GM23338 (cell line): ENCODE results near the gene RPS6KA5. TPM values are rescaled to one million over a fixed set of nuclear protein-coding genes. Genes with fewer than 3 reads are reported as not detected.

Source experiments
- ATAC-seq: fragments of 200-7000 bp; cut with Tn5 transposase; 3 replicates; pipeline ENCODE4 v1.9.1; 2020
- DNase-seq: peaks from one replicate; pipeline ENCODE4 v3.0.0-alpha.2; 2015; ENCODE audit warnings: low spot score
- H2AFZ ChIP-seq: fragments of 200-600 bp; sonication (generic); 2 replicates; pipeline ENCODE4 v1.8.0; 2016; ENCODE audit warnings: antibody characterized with exemption, mild to moderate bottlenecking, moderate library complexity
- H3F3A ChIP-seq: fragments of 200-600 bp; sonication (generic); replicated peaks from 2 replicates; pipeline ENCODE4 v1.8.0; 2017; ENCODE audit warnings: antibody characterized with exemption, mixed run types, low read depth
- H3K27ac ChIP-seq: fragments of 200-600 bp; sonication (generic); 2 replicates; pipeline ENCODE4 v1.6.1; 2016; ENCODE audit warnings: low read depth
- H3K27me3 ChIP-seq: fragments of 200-600 bp; sonication (generic); 2 replicates; pipeline ENCODE4 v1.8.0; 2016; ENCODE audit warnings: mild to moderate bottlenecking, mixed run types, moderate library complexity; ENCODE audit not compliant: insufficient read depth
- H3K36me3 ChIP-seq: fragments of 200-600 bp; sonication (generic); 2 replicates; pipeline ENCODE4 v1.8.0; 2016; ENCODE audit warnings: mild to moderate bottlenecking; ENCODE audit not compliant: insufficient read depth
- H3K4me1 ChIP-seq: fragments of 200-600 bp; sonication (generic); 2 replicates; pipeline ENCODE4 v1.8.0; 2016; ENCODE audit warnings: mild to moderate bottlenecking, moderate library complexity; ENCODE audit not compliant: insufficient read depth
- H3K4me2 ChIP-seq: fragments of 200-600 bp; sonication (generic); 2 replicates; pipeline ENCODE4 v1.7.1; 2017; ENCODE audit warnings: mixed run types
- H3K4me3 ChIP-seq: fragments of 200-600 bp; sonication (generic); 2 replicates; pipeline ENCODE4 v1.6.1; 2016; ENCODE audit warnings: mixed run types
- H3K79me2 ChIP-seq: fragments of 200-600 bp; sonication (generic); replicated peaks from 2 replicates; pipeline ENCODE4 v1.8.0; 2017; ENCODE audit warnings: mild to moderate bottlenecking; ENCODE audit not compliant: insufficient read depth
- H3K9me2 ChIP-seq: fragments of 200-600 bp; sonication (generic); 2 replicates; pipeline ENCODE4 v1.8.0; 2017; ENCODE audit not compliant: insufficient read depth
- H4K20me1 ChIP-seq: fragments of 200-600 bp; sonication (generic); replicated peaks from 2 replicates; pipeline ENCODE4 v1.8.0; 2017; ENCODE audit warnings: mild to moderate bottlenecking; ENCODE audit not compliant: insufficient read depth
- H3K27ac Mint-ChIP-seq: 2 replicates; pipeline ENCODE4 v1.8.0; 2020; ENCODE audit warnings: inconsistent platforms, mild to moderate bottlenecking, moderate library complexity, mixed read lengths
- H3K27me3 Mint-ChIP-seq: 3 replicates; pipeline ENCODE4 v1.8.0; 2022; ENCODE audit warnings: low read depth, mild to moderate bottlenecking, moderate library complexity, mixed read lengths, inconsistent platforms; ENCODE audit not compliant: insufficient read depth, poor library complexity
- H3K36me3 Mint-ChIP-seq: 3 replicates; pipeline ENCODE4 v1.8.0; 2021; ENCODE audit warnings: low read depth, mild to moderate bottlenecking, inconsistent platforms, moderate library complexity, mixed read lengths
- H3K4me1 Mint-ChIP-seq: 3 replicates; pipeline ENCODE4 v1.8.0; 2020; ENCODE audit warnings: mild to moderate bottlenecking, inconsistent platforms, mixed read lengths
- H3K4me3 Mint-ChIP-seq: 3 replicates; pipeline ENCODE4 v1.8.0; 2021; ENCODE audit warnings: moderate library complexity, mild to moderate bottlenecking, inconsistent platforms, mixed read lengths
- H3K9me3 Mint-ChIP-seq: 3 replicates; pipeline ENCODE4 v1.8.0; 2020; ENCODE audit warnings: moderate library complexity, mild to moderate bottlenecking, inconsistent platforms, mixed read lengths
- CREB1 ChIP-seq: fragments of 250-450 bp; sonication (Bioruptor Pico); IDR thresholded peaks from 2 replicates; pipeline ENCODE4 v1.5.0; 2020; ENCODE audit warnings: low read depth, mild to moderate bottlenecking, moderate library complexity
- CTCF ChIP-seq, 2 experiments: fragments of 200-600 bp in 1 of 2; sonication (generic) in 1 of 2; conservative IDR thresholded peaks; 2 replicates each; pipeline versions ENCODE4 v1.5.1 to v1.6.1; 2016 to 2017; ENCODE audit warnings: antibody characterized with exemption in 2 of 2, low read depth in 2 of 2, mild to moderate bottlenecking in 2 of 2, moderate library complexity in 1 of 2
- EZH2phosphoT487 ChIP-seq: fragments of 200-600 bp; sonication (generic); IDR thresholded peaks from one replicate; pipeline ENCODE4 v1.8.1; 2018; ENCODE audit warnings: antibody characterized with exemption; ENCODE audit not compliant: unreplicated experiment
- JUNB ChIP-seq: IDR thresholded peaks from one replicate; pipeline ENCODE4 v1.6.1; 2016; ENCODE audit warnings: antibody characterized with exemption; ENCODE audit not compliant: unreplicated experiment
- NANOG ChIP-seq: IDR thresholded peaks from 2 replicates; pipeline ENCODE4 v1.6.1; 2016; ENCODE audit warnings: antibody characterized with exemption, borderline replicate concordance
- POLR2AphosphoS5 ChIP-seq: IDR thresholded peaks from 2 replicates; pipeline ENCODE4 v1.6.1; 2016; ENCODE audit warnings: antibody characterized with exemption, low read depth
- STAT1 ChIP-seq: IDR thresholded peaks from one replicate; pipeline ENCODE4 v1.6.1; 2016; ENCODE audit warnings: antibody characterized with exemption; ENCODE audit not compliant: unreplicated experiment
- ZNF331 ChIP-seq: fragments of 250-450 bp; sonication (Bioruptor Pico); IDR thresholded peaks from 2 replicates; pipeline ENCODE4 v1.5.0; 2020; ENCODE audit warnings: low read depth, mild to moderate bottlenecking, moderate library complexity
- polyA plus RNA-seq: library from polyadenylated mRNA; unstranded; fragments of >200 nt; fragmentation: Nextera tagmentation; extraction: Ambion mirVana; gene quantifications from 2 replicates; pipeline ENCODE4 v1.2.1, GENCODE V29; 2016
- total RNA-seq: library from RNA; depleted of rRNA; stranded (reverse); fragments of >200 nt; shearing (Covaris generic); gene quantifications from 2 replicates; pipeline ENCODE4 v1.2.3, GENCODE V29; 2014
- TF ChIP-seq, protein P1 (sequence below): IDR thresholded peaks from 2 replicates; pipeline ENCODE4 v1.6.1; 2016; ENCODE audit warnings: antibody characterized with exemption
- TF ChIP-seq, protein P2 (sequence below): IDR thresholded peaks from one replicate; pipeline ENCODE4 v1.6.1; 2018; ENCODE audit warnings: antibody characterized with exemption; ENCODE audit not compliant: unreplicated experiment

Gene RPS6KA5
- total and polyA plus RNA-seq, 2 experiments from 2014 or later: 2.1 to 2.4 TPM

GRCh38 chr14:90867501-90867900 is 192.9 kb downstream of the RPS6KA5 start:
- no peaks in the 10 kb centered on the region for H3K9me2 ChIP-seq
- Mint-ChIP-seq H3K36me3 (no peaks in the 10 kb centered on the region), H3K4me1 (peaks cover 6% of the 10 kb centered on the region; the same call in 2 of the 3 replicates), H3K27ac (peak overlapping the region; percentile 14; the same call in 1 of the 2 replicates), H3K27me3 (no peaks in the 10 kb centered on the region), H3K4me3 (no peak overlapping the region), H3K9me3 (no peaks in the 10 kb centered on the region)
- no peaks in the 10 kb centered on the region for H4K20me1 ChIP-seq
- no peak overlapping the region for H3K27ac ChIP-seq
- TF ChIP-seq STAT1 (no peak), JUNB (no peak), POLR2AphosphoS5 (no peak), EZH2phosphoT487 (no peak)
- TF ChIP-seq, protein P1, sequence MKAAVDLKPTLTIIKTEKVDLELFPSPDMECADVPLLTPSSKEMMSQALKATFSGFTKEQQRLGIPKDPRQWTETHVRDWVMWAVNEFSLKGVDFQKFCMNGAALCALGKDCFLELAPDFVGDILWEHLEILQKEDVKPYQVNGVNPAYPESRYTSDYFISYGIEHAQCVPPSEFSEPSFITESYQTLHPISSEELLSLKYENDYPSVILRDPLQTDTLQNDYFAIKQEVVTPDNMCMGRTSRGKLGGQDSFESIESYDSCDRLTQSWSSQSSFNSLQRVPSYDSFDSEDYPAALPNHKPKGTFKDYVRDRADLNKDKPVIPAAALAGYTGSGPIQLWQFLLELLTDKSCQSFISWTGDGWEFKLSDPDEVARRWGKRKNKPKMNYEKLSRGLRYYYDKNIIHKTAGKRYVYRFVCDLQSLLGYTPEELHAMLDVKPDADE: no peak
- no peaks in the 10 kb centered on the region for H3K79me2 ChIP-seq
- no peaks in the 10 kb centered on the region for H3K4me1 ChIP-seq
- ATAC-seq (no peak), DNase-seq (no peak)
- no peak overlapping the region for H2AFZ ChIP-seq
- no peak overlapping the region for H3K4me2 ChIP-seq
- no peaks in the 10 kb centered on the region for H3K27me3 ChIP-seq
- no peaks in the 10 kb centered on the region for H3F3A ChIP-seq
- H3K4me3 ChIP-seq: no peak overlapping the region
- H3K36me3 ChIP-seq: no peaks in the 10 kb centered on the region

DNA sequence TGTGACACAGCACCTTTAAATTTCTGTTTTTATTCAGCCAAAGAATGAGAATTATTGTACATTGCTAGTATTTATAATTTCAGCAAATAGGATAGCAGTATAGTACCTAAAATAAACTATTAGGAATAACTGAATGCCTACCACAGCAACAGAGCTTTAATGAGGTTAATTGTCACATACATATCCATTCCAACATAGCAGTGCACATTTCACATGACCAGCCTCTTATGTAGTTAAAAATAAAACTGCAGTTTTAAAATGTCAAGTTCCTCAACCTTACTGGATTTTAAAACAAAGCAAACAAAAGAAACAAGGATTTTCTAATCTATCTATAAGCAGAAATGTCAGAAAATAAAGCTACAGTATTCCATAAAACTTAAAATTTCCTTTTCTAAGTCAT is 193.6 kb downstream of the RPS6KA5 start:
- H3K79me2 ChIP-seq: no peaks in the 10 kb centered on the region
- no peaks in the 10 kb centered on the region for H3K4me1 ChIP-seq
- H3K4me3 Mint-ChIP-seq: no peak overlapping the region
- H2AFZ ChIP-seq: no peak overlapping the region
- H3K4me2 ChIP-seq: no peak overlapping the region
- no peaks in the 10 kb centered on the region for H3K36me3 ChIP-seq
- H4K20me1 ChIP-seq: no peaks in the 10 kb centered on the region
- no peaks in the 10 kb centered on the region for H3K36me3 Mint-ChIP-seq
- no peaks in the 10 kb centered on the region for H3K9me2 ChIP-seq
- no peaks in the 10 kb centered on the region for H3F3A ChIP-seq
- H3K27ac Mint-ChIP-seq: no peak overlapping the region
- no peak overlapping the region for H3K4me3 ChIP-seq
- DNase-seq: no peak
- no peaks in the 10 kb centered on the region for H3K27me3 ChIP-seq
- H3K4me1 Mint-ChIP-seq: peaks cover 6% of the 10 kb centered on the region; the same call in 2 of the 3 replicates
- no peak for ATAC-seq
- no peaks in the 10 kb centered on the region for H3K9me3 Mint-ChIP-seq
- no peaks in the 10 kb centered on the region for H3K27me3 Mint-ChIP-seq
- no peak overlapping the region for H3K27ac ChIP-seq
- TF ChIP-seq, protein P1: no peak
- TF ChIP-seq STAT1 (no peak), NANOG (no peak), POLR2AphosphoS5 (no peak), ZNF331 (CRISPR knock-in tag) (no peak), EZH2phosphoT487 (no peak), CREB1 (no peak), CTCF (conservative IDR thresholded peaks at IDR 0.05; ENCODE audit: low read depth in 2 of 2) (no peak)
- TF ChIP-seq, protein P2, sequence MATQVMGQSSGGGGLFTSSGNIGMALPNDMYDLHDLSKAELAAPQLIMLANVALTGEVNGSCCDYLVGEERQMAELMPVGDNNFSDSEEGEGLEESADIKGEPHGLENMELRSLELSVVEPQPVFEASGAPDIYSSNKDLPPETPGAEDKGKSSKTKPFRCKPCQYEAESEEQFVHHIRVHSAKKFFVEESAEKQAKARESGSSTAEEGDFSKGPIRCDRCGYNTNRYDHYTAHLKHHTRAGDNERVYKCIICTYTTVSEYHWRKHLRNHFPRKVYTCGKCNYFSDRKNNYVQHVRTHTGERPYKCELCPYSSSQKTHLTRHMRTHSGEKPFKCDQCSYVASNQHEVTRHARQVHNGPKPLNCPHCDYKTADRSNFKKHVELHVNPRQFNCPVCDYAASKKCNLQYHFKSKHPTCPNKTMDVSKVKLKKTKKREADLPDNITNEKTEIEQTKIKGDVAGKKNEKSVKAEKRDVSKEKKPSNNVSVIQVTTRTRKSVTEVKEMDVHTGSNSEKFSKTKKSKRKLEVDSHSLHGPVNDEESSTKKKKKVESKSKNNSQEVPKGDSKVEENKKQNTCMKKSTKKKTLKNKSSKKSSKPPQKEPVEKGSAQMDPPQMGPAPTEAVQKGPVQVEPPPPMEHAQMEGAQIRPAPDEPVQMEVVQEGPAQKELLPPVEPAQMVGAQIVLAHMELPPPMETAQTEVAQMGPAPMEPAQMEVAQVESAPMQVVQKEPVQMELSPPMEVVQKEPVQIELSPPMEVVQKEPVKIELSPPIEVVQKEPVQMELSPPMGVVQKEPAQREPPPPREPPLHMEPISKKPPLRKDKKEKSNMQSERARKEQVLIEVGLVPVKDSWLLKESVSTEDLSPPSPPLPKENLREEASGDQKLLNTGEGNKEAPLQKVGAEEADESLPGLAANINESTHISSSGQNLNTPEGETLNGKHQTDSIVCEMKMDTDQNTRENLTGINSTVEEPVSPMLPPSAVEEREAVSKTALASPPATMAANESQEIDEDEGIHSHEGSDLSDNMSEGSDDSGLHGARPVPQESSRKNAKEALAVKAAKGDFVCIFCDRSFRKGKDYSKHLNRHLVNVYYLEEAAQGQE: no peak
